ENCODE measurements around the gene SERPINH1.

The SERPINH1 gene

DNA sequence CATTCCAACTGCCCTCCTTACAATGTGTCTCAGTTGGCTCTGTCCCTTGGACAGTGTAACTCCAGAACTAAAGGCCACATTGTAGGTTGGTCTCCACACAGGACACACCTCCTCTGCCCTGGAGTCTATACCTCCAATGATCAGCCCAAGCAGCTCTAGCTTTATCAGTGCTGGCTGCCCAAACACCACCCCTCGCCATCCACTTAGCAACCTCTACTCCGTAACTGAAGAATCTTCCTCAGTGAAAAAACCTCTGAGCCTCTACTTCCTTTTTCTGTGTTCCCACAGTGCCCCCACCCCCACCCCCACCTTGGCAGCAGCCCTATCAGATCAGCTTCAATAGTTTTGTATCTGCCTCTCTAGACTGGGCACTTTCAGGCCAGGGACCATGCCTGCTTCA is 33.4 kb downstream of the SERPINH1 start:
- TF ChIP-seq TAF1 (IDR thresholded peaks at IDR 0.05; ENCODE audit: low read depth) (no peak), FOXM1 (IDR thresholded peaks at IDR 0.05; ENCODE audit: borderline replicate concordance, low read depth) (no peak), NFIC (IDR thresholded peaks at IDR 0.05) (no peak), EP300 (IDR thresholded peaks at IDR 0.05; ENCODE audit: borderline replicate concordance) (no peak)

DNA sequence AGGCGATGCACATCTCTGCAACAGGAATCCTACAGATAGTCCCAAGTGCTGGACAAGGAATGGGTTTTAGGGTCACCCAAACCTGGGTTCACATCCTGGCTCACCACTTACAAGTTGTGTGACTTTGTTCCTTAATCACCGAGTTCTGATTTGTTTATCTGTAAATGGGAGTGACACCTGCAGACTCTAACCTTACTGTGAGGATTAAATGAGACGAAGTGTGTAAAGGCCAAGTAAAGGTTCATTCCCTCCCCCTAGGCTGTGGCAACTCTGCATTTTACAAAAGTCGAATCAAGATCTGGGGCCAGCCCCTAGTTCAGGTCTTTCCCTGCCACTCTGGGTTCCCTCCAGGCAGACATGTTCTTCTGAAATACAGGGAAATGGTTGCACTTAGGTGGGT is 34.9 kb downstream of the SERPINH1 start:
- no peak for TF ChIP-seq TEAD4 (IDR thresholded peaks at IDR 0.05)
- no peak for TF ChIP-seq NFIC (IDR thresholded peaks at IDR 0.05)
- TF ChIP-seq RAD21 (IDR thresholded peaks at IDR 0.05; ENCODE audit: low read depth): no peak
- TF ChIP-seq EGR1 (IDR thresholded peaks at IDR 0.05): no peak
- TF ChIP-seq, protein P1, sequence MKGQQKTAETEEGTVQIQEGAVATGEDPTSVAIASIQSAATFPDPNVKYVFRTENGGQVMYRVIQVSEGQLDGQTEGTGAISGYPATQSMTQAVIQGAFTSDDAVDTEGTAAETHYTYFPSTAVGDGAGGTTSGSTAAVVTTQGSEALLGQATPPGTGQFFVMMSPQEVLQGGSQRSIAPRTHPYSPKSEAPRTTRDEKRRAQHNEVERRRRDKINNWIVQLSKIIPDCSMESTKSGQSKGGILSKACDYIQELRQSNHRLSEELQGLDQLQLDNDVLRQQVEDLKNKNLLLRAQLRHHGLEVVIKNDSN (IDR thresholded peaks at IDR 0.05): no peak
- no peak for TF ChIP-seq CREB1 (IDR thresholded peaks at IDR 0.05; ENCODE audit: low read depth)
- TF ChIP-seq, protein P2, sequence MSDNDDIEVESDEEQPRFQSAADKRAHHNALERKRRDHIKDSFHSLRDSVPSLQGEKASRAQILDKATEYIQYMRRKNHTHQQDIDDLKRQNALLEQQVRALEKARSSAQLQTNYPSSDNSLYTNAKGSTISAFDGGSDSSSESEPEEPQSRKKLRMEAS (IDR thresholded peaks at IDR 0.05): no peak
- no peak for TF ChIP-seq TCF12 (IDR thresholded peaks at IDR 0.05; ENCODE audit: low read depth)
- TF ChIP-seq EP300 (IDR thresholded peaks at IDR 0.05; ENCODE audit: borderline replicate concordance): no peak
- TF ChIP-seq, protein P3, sequence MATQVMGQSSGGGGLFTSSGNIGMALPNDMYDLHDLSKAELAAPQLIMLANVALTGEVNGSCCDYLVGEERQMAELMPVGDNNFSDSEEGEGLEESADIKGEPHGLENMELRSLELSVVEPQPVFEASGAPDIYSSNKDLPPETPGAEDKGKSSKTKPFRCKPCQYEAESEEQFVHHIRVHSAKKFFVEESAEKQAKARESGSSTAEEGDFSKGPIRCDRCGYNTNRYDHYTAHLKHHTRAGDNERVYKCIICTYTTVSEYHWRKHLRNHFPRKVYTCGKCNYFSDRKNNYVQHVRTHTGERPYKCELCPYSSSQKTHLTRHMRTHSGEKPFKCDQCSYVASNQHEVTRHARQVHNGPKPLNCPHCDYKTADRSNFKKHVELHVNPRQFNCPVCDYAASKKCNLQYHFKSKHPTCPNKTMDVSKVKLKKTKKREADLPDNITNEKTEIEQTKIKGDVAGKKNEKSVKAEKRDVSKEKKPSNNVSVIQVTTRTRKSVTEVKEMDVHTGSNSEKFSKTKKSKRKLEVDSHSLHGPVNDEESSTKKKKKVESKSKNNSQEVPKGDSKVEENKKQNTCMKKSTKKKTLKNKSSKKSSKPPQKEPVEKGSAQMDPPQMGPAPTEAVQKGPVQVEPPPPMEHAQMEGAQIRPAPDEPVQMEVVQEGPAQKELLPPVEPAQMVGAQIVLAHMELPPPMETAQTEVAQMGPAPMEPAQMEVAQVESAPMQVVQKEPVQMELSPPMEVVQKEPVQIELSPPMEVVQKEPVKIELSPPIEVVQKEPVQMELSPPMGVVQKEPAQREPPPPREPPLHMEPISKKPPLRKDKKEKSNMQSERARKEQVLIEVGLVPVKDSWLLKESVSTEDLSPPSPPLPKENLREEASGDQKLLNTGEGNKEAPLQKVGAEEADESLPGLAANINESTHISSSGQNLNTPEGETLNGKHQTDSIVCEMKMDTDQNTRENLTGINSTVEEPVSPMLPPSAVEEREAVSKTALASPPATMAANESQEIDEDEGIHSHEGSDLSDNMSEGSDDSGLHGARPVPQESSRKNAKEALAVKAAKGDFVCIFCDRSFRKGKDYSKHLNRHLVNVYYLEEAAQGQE (IDR thresholded peaks at IDR 0.05; ENCODE audit: low read depth): no peak
- no peak for TF ChIP-seq ZBTB7A (IDR thresholded peaks at IDR 0.05; ENCODE audit: low read depth)
- TF ChIP-seq YY1 (IDR thresholded peaks at IDR 0.05; ENCODE audit: low read depth): no peak
- TF ChIP-seq FOXM1 (IDR thresholded peaks at IDR 0.05; ENCODE audit: borderline replicate concordance, low read depth): no peak

DNA sequence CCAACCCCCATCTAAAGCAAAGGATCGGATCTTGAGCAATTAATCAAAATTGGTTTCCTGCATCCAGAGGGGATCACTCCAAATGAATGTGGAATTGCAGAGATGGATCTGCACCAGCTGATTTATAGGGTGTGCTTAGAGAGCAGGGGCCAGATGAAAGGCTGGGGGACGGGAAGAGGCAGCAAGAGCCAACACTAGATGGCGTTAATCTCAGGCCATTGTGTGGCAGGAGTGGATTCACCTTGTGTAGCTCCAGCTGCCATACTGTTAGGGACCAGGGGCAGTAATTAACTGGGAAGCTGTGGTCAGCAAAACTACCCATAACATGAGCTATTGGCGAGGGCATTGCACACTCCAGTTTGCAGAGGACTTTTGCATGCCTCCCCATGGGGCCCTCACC is 35.6 kb downstream of the SERPINH1 start:
- TF ChIP-seq RAD21 (IDR thresholded peaks at IDR 0.05; ENCODE audit: low read depth) (peak; percentile 61), YY1 (IDR thresholded peaks at IDR 0.05; ENCODE audit: low read depth) (no peak)

DNA sequence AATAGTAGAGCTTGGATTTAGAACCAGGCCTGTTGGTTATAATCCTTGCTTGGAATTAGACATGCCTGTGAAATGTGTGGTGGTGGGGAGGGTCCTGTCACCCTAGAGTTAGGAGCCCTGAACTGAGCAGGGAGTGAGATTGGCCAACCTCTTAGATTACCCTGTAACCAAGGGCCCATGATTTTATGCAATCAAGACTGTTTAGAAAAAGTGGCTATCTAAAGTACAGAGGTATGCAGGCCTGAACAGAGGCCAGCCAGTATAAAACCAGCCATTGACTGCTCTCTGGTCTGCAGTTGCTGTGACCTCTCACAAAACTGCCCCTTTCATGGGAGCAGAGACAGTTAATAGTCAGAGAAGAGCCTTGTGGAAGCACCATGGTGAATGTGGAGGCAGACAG is 36.2 kb downstream of the SERPINH1 start:
- no peak for TF ChIP-seq NFIC (IDR thresholded peaks at IDR 0.05)
- TF ChIP-seq ZBTB7A (IDR thresholded peaks at IDR 0.05; ENCODE audit: low read depth): no peak
- no peak for TF ChIP-seq TAF1 (IDR thresholded peaks at IDR 0.05; ENCODE audit: low read depth)
- TF ChIP-seq, protein P1 (IDR thresholded peaks at IDR 0.05): no peak
- TF ChIP-seq, protein P3 (IDR thresholded peaks at IDR 0.05; ENCODE audit: low read depth): no peak
- no peak for TF ChIP-seq RAD21 (IDR thresholded peaks at IDR 0.05; ENCODE audit: low read depth)
- TF ChIP-seq EGR1 (IDR thresholded peaks at IDR 0.05): no peak
- no peak for TF ChIP-seq FOXM1 (IDR thresholded peaks at IDR 0.05; ENCODE audit: borderline replicate concordance, low read depth)
- no peak for TF ChIP-seq CREB1 (IDR thresholded peaks at IDR 0.05; ENCODE audit: low read depth)

DNA sequence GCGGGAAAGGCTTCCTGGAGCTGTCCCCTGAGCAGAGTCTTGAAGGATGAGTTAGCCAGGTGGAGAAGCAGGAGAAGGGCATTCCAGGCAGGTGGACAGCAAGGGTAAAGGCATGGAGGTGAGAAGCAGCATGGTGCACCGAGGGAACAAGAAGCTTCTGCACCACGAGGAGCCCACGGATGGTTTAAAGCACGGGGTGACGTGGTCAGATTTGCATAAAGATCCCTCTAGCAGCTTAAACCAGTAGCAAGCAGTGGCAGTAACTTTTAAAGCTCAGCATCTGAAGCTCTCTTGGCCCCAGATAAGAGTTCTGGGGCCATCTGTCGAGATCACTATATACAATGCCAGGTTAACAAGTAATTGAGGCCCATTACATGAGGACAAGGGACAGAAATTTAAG is 36.8 kb downstream of the SERPINH1 start:
- TF ChIP-seq RAD21 (IDR thresholded peaks at IDR 0.05; ENCODE audit: low read depth) (no peak), EP300 (IDR thresholded peaks at IDR 0.05; ENCODE audit: borderline replicate concordance) (no peak)

DNA sequence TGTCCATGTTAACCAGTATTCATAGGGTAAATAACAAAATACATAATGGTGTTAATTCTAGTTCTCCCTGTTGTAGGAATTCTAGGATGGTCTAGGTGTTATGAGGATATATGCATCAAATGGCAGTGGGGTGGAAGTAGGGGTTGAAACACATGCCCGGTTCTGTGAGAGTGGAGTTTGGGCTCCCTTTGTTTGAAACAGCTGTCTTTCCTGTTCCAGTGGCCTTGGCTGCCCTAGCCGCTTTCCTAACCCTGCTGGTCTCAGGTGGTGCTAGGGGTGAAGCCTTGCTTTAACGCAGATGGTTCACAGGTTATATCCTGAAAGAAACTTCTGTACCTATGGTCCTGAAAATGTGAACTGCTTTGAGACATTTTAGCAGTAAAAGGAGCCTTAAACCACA is 38.3 kb downstream of the SERPINH1 start:
- no peak for TF ChIP-seq FOXM1 (IDR thresholded peaks at IDR 0.05; ENCODE audit: borderline replicate concordance, low read depth)
- TF ChIP-seq YY1 (IDR thresholded peaks at IDR 0.05; ENCODE audit: low read depth): no peak
- TF ChIP-seq TAF1 (IDR thresholded peaks at IDR 0.05; ENCODE audit: low read depth): no peak
- TF ChIP-seq, protein P1 (IDR thresholded peaks at IDR 0.05): no peak
- TF ChIP-seq TEAD4 (IDR thresholded peaks at IDR 0.05): no peak
- no peak for TF ChIP-seq ZBTB7A (IDR thresholded peaks at IDR 0.05; ENCODE audit: low read depth)
- TF ChIP-seq TCF12 (IDR thresholded peaks at IDR 0.05; ENCODE audit: low read depth): no peak
- no peak for TF ChIP-seq CREB1 (IDR thresholded peaks at IDR 0.05; ENCODE audit: low read depth)
- no peak for TF ChIP-seq EGR1 (IDR thresholded peaks at IDR 0.05)
- TF ChIP-seq EP300 (IDR thresholded peaks at IDR 0.05; ENCODE audit: borderline replicate concordance): no peak
- TF ChIP-seq, protein P2 (IDR thresholded peaks at IDR 0.05): no peak
- TF ChIP-seq CEBPB (IDR thresholded peaks at IDR 0.05): no peak
- TF ChIP-seq, protein P3 (IDR thresholded peaks at IDR 0.05; ENCODE audit: low read depth): no peak
- TF ChIP-seq RAD21 (IDR thresholded peaks at IDR 0.05; ENCODE audit: low read depth): no peak
- no peak for TF ChIP-seq NFIC (IDR thresholded peaks at IDR 0.05)
